Measurements from ENCODE around the gene AKAP3. TPM values are rescaled to one million over a fixed set of nuclear protein-coding genes. Genes with fewer than 3 reads are reported as not detected.

The AKAP3 gene
- total RNA-seq, 2 donors from 2014 or later, result 0.79 to 7.1 TPM

GRCh38 chr12:4569261-4569660 lies 79.6 kb downstream of the AKAP3 start:
- DNase-seq (ENCODE audit: low spot score), result no peak
- no peak for TF ChIP-seq CTCF (IDR thresholded peaks at IDR 0.05)
- Histone ChIP-seq H3K36me3 (no peaks in the 10 kb centered on the region), H3K27ac (no peak overlapping the region), H3K4me1 (no peaks in the 10 kb centered on the region), H3K4me3 (no peak overlapping the region), H3K27me3 (no peaks in the 10 kb centered on the region), H3K9me3 (no peaks in the 10 kb centered on the region)

GRCh38 chr12:4567073-4567881 lies 81.6 kb downstream of the AKAP3 start:
- Histone ChIP-seq H3K36me3 (no peaks in the 10 kb centered on the region), H3K27ac (no peak overlapping the region), H3K27me3 (no peaks in the 10 kb centered on the region), H3K4me3 (no peak overlapping the region), H3K9me3 (no peaks in the 10 kb centered on the region), H3K4me1 (peaks cover 0 to 2% of the 10 kb centered on the region in 2 donors)
- TF ChIP-seq CTCF (IDR thresholded peaks at IDR 0.05), result no peak
- DNase-seq (ENCODE audit: low spot score), result no peak

- no peak overlapping the region for H3K27ac ChIP-seq
- no peaks in the 10 kb centered on the region for H3K36me3 ChIP-seq
- no peak for TF ChIP-seq CTCF (IDR thresholded peaks at IDR 0.05)
- no peak overlapping the region for H3K4me3 ChIP-seq
- H3K27me3 ChIP-seq, result no peaks in the 10 kb centered on the region
- DNase-seq (ENCODE audit: low spot score), result no peak
- H3K4me1 ChIP-seq, result peaks cover 0 to 9% of the 10 kb centered on the region in 2 donors
- no peaks in the 10 kb centered on the region for H3K9me3 ChIP-seq
Measured at GRCh38 chr12:4566474-4566873, 82.4 kb downstream of the AKAP3 start.

Other genes with a start within 250 kb of the AKAP3 start
- gene FGF6, start 203.2 kb downstream of the AKAP3 start, total RNA-seq, result not detected
- gene RAD51AP1, start 110.2 kb downstream of the AKAP3 start, total RNA-seq, result 1 to 10 TPM in 1 of 2 donors, under 1 TPM in 1; 0.86 to 1.3 TPM
- gene DYRK4, start 86.8 kb downstream of the AKAP3 start, total RNA-seq, result 10 to 100 TPM; 31.7 to 41.1 TPM
- gene NDUFA9, start 63 bp upstream of the AKAP3 start, total RNA-seq, result 10 to 100 TPM; 40.0 to 90.3 TPM
- gene GALNT8, start 71.3 kb upstream of the AKAP3 start, total RNA-seq, result 1 to 10 TPM; 2.0 to 3.8 TPM